NCI-H748 treated with DMSO at 0.1 percent for 48 hours (cell line): Measurements from ENCODE around the gene TCF21.

Experiments used
- DNase-seq: peaks from one replicate; lab custom pipeline; 2025; lab: John Stamatoyannopoulos, UW

TCF21 gene

DNA sequence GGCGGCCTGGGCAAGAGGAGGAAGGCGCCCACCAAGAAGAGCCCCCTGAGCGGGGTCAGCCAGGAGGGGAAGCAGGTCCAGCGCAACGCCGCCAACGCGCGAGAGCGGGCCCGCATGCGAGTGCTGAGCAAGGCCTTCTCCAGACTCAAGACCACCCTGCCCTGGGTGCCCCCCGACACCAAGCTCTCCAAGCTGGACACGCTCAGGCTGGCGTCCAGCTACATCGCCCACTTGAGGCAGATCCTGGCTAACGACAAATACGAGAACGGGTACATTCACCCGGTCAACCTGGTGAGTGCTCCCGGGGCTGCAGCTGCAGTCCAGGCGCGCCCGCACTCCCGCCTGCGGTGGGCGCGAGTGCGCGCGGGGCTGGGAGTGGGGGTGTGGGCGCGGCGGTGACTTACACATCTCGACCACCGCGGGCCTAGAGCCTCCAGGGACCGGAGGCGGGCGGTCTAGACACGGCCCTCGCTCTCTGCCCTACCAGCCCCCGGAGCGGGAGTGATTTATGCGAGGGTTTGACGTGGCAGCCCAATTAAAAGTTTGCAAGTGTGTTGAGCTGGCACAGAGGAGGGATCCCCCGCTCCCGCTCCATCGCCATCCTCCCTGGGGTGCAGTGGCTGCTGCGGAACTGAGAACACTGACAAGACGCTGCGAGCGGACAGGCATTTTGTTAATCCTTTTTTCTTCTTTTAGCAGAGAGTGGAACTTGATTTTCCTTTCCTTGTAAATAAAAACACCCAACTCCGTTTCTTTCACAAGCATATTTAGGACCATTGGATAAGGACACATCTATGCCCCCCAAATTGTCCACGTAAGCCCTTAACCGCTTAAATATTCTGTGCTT is 867 bp downstream of the TCF21 start:
- DNase-seq: no peak

DNA sequence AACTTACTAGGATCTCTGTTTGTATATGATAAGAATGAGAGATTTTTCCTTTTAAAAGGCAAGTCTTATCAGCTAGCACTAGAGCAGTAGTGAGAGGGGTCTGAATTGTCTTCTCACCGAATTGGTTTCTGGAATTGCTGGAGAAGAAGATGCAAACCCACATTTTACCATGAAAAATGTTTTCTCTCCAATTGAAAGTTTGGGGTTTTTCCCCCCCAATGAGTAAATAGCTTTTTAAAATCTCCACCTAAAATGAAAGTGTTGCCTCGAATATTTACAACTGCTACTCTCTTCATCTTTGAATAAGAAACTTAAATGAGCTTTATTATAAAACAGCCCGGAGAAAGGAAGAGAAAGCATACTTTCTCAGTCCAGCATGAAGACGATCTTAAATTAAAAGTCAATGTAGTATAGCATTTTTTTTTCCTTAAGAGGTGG is 1.8 kb downstream of the TCF21 start:
- no peak for DNase-seq

DNA sequence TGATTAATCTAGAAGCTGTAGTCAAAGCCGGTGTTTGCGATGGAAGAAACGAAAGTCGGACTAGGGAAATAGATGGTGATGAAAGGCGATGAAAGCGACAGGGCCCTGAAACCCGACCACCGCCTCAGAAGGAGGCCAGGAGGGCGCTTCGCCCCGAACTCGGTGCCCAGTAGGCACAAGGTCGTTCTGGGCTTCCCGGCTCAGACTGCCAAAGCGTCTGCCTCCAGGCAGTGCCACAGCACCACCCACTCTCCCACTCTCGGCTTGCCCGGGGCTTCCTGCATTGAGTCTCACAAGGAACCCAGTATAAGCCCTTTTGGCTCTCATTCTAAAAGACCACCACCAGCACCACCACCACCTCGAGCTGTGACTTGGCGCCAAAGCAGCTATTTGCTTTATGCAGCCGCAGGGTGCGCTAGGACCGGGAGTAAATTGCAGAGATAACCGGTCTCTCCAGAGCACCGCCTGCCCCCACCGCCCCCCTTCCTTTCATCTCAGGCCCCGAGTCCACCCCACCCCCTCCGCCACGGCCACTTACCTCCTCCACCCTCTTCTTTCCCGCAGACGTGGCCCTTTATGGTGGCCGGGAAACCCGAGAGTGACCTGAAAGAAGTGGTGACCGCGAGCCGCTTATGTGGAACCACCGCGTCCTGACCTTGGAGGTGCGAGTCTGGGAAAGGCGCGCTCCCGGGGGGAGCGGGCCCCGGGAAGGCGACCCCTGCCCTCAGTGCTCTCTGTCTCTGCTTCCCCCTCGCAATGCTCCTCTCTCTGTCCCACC is 2.4 kb downstream of the TCF21 start:
- peak; percentile 46 for DNase-seq

DNA sequence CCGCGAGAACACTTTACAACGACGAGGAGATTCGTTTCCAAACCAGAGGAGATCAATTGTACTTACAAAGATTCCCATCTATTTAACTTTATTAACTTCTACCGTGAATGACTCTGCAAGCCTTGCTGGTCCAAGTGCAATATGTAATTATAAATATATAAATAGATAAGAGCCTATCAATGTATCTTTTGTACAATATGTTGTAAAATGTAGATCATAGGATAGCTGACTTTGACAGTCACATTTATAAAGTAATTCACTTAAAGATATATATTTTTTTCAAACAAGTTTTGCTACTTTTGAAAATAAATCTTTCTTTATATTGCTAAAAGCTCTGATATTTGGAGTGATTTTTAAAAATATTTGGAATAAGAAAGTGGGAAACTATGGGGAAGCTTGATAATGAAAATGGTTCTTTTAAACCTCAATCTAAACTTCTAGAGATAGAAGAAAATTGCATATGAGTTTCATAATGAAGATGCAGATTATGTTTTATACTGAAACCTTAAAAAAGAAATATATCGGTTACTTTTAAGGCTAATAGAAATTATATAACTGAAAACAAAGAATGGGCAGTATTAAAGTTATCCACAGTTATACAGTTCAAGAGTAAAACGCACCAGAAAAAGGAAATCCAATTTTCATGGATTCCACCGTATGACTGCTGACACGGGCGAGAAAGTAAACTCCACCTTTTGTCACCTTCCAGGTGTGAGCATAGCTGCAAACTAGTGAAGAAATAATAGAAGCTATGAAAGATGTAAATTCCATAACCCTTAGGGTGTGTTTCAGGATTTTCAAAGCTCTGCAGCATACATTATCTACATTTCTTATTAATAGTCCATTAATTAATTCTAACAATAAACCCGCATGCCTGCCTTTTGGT is 3.3 kb downstream of the TCF21 start:
- DNase-seq: no peak

DNA sequence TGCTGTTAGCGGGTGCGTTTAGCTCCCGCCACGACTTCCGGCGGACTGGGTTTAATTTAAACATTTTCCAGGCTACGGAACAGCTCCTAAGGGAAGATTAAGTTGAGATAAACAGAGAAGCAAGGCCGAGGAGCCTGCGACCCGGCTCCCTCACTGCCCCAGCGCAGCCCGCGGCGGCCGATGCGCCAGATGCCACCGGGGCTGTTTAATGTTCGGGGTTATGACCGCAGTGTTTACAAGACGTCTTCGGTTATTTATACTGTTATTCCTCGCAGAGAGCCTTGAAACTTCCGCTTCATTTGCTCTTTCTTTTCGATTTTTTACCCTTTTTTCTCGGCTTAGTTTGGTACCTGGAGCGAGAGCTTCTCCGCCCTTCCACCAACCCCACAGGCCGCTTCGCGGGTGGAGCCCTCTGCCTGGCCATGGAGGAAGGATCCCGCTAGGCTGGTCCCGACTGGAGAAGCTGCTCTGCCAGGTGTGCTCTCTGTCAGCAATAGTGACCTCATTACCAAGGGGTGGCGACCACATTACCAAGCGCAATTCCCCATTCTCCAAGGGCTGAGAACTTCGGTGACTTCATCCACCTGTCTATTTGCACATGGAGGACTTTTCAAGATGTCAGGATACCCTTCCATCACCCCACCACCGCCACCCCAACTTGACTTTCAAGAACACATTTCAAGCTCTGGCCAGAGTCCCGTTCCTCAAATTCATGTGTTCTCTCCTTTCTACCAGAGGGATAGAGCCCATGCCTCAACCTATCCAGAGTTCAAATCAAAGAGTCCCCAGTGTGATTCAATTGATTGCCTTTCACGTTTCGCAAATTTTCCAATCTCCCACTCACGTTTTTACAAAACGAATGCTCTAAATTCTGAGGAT is 4.1 kb downstream of the TCF21 start:
- DNase-seq: no peak

DNA sequence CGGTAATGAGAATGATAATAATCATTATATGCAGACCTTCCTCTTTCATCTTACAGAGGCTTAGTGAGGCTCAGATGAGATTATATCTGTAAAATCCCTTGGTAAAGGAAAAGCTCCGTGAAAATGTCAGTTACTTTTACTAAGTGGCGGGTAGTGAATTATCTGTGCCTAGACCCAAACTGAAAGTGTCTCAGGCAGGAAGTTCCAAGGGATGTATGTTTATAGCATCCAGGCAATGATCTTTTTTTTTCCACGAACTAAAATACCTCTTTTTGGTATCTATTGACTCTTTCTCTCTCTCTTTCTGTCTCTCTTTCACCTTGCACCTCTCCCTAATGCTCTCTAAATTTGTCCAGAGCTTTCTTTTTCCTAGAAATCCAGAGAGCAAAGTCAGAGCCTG is 5.0 kb downstream of the TCF21 start:
- DNase-seq: no peak

DNA sequence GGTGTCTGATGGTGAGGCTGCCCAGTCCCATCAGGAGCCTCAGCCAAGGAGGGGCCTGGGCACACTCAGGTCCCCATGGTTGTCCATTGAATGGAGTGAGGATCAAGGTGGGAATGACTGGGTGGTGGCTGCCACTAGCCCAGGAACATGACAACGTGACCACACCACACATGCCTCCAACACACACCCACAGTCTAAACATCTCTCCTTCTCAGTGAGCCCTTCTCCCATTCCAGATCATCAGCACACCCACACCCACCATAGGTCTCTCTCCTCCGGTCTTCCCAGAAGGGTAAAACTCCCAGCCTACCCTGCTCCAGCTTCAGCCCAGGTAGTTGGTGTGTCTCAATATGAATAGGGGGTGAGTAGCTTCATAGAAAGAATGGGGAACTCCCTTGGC is 5.5 kb downstream of the TCF21 start:
- DNase-seq: no peak

DNA sequence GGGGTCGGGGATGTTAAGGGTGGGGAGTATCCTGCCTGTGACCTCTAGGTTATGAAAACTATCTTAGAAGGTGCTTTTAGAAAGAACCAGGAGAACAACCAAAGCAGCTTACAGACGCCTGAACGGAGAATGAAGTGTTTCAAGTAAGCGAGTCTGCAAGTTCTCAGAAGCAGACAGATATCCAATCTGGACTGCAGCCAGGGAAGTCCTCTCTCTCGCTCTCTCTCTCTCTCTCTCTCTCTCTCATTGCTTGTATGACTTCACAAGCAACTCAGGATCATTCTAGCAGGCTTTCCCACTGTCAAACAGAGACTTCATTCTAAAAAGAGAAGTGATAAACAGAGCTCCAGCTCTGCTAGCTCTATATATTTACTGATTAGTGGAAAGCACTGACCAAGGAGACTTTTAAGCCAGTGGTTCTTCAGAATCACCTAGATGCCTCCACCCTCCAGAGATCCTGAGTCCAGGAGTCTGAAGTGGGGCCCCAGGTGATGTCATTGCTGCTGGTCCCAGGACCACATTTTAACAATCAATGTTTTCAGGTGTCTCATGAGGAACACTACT is 6.0 kb downstream of the TCF21 start:
- DNase-seq: no peak

DNA sequence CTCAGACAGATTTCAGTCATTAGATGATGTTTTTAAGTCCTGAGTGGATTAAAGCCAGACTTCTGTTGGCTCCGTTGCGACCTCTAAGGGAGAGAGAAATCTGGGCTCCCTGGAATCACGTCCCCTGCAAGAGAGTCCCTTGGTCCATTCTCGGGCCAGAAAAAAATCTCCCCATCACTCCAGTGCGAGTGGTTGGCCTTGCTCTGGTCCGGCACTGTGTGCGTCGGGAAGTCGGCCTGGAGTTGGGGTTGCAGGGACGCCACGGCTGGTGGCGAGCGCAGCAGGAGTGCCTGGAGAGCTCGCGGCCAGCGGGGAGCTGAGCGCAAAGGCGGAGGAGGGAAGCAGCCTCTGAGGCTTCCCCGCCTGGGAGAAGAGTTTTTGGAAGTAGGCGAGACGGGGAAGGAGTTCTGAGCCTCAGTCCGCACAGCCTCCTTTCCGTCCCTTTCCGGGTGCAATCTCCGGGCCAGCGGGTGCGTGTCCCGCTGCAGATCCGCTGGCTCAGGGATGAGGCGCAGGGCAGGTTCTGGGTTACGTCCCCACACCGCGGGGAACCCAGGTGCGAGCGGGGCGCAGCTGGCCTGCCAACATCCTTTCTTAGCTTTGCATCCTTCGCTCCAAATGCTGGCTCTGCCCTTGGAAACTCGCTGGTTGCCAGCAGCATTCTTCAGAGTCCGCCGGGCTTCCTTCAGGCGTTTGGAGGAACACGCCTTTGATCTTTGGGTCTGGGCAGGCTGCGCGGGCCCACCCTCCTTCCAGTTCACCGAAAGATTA is 6.8 kb downstream of the TCF21 start:
- no peak for DNase-seq

DNA sequence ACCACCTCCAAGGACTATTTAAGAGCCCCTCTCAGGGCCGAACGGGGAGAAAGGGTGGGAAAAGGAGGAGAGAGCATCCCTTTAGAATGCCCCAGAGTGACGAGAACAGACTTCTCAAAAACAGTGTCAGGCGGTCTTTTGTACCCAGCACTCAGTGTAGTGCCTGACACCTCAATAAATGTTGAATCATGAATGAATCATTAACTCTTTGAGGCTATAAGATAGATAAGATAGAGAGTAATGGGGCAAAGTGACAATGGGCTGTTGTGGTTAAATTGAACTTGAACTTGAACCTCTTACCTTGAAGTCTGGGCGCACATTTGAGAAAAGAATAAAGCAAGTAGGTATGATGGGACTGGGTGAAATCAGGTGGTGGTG is 7.4 kb downstream of the TCF21 start:
- DNase-seq: no peak

DNA sequence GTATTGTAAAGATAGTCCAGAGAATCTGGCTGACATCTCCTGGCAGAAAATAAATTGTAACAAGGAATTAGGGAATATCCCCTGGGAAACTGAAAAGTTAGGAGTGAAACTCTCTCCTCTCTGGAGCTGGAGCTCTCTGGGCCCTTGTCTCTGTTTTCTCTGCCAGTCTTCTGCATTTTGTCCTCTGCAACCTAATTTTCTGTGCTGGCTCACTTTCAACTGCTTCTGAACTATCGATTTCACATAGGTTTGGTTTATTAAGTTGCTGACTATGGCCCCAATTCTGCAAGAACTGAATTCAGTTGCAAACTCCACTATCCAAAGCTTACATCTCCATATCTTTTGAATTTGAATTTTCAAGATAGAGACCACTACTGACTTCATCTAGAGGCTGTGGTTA is 9.3 kb downstream of the TCF21 start:
- no peak for DNase-seq

DNA sequence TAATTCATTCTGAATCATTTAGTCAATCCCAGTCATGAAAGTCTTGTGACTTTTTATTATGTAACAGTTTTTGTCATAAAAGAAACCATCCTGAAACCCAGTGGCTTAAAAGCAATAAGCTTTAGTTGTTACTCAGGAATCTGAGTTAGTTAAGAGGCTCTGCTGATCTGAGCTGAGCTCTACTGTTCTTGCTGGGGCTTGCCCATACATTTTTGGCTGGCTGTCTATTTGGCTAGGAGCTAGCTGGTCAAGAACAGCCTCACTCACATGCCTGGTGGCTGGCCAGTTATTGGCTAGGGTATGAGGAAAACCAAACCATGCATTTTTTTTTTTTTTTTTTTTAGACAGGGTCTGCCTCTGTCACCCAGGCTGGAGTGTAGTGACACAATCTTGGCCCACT is 10.6 kb downstream of the TCF21 start:
- no peak for DNase-seq

DNA sequence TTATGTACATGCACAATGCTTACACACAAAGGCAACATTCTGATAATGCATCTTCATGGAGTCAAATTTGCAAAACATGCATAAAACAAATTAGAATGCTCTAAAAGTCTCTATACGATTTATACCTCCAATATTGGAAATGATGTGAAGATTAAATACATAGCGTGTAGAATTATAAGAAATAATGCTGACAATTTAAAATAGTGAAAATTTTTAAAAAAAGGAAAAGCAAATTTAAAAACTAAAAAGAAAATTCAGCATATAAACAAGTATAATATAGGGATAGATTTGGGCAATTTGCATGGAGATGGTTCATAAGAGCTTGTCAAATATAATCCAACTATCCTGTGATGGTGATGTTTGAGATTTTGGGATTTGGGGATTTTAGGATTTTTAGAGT is 14.9 kb downstream of the TCF21 start:
- DNase-seq: no peak

DNA sequence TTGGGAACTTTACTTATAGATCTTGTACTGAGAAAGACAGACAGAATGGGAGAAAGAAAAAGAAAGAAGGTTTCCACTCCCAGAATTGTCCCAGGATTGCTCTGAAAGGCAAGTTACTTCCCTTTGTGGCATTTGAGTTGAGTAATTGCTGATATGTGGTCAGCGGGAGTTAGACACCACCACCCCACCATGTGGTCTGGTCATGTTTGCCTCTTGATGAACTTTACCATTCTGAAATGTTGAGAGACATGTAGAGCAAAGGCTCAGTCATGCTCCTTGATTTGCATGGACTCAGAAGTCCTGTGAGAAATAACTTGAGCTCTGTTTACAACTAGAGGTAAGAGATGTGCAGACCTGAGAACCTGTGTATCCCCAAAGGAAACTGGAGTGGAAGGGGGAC is 17.1 kb downstream of the TCF21 start:
- no peak for DNase-seq

DNA sequence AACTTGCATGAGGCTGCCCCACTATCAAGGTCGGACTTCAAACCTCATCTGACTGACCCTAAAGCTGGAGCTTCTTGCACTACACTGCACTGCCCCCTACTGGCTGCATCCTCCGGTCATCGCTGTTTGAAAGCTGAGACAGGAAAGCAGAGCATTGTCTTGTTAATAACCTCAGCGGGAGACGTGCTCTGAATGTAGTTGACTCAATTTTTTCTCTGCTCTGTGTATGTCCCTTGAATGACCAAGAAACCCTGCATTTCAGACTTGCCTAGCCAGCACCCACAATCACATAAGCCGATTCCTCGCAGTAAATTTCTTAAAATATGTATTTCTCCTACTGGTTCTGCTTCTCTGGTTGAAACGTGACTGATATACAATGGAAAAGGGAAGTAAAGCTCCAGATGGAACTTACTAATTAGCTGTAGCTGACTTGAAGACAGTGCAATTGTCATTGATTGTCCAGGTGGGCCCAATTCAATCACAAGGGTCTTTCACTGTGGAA is 27.8 kb downstream of the TCF21 start:
- peak; percentile 95 for DNase-seq

DNA sequence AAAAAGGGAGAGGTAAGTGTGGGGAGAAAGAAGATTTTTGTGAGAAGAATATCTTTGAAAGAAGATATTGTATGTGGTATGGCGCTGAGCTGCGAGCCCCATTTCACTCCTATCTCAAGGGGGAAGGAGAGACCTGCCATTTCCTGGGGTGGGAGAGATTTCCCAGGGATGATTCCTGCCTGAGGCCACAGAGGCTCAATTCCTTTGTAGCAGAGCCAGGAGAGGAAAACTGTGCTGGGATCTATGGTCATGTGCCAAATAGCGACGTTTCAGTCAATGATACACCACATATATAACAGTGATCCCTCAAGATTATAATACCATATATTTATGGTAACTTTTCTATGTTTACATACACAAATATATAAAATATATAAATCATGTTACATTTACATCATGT is 28.9 kb downstream of the TCF21 start:
- no peak for DNase-seq

DNA sequence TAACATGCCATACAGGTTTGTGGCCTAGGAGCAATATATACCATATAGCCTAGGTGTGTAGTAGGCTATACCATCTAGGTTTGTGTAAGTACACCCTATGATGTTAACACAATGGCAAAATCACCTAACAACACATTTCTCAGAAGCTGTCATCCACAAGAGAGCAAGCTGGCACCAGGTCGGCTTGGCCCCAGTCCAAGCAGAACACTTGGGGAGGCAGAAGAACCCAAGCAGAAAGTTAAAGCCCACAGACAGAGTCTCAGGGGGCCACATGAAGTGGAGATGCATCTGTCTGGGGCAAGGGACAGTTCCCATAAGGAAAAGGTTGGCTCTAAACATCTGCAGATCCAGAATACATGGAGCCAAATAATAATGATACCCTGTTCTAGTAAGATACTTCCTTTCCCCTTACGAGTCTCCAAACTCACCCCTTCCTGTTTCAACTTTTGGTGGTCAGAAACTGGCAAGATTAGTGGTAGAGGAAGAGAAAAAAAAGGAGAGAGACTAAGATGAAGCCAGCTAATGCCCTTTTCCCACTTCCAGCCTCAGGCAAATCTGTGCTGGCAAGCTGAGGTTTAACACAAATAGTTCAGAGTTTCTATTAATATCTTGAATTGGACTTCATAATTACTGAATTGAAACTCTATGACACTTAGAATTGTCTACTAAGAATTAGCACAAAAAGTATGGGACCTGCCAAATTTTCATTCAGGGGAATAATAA is 29.5 kb downstream of the TCF21 start:
- no peak for DNase-seq

DNA sequence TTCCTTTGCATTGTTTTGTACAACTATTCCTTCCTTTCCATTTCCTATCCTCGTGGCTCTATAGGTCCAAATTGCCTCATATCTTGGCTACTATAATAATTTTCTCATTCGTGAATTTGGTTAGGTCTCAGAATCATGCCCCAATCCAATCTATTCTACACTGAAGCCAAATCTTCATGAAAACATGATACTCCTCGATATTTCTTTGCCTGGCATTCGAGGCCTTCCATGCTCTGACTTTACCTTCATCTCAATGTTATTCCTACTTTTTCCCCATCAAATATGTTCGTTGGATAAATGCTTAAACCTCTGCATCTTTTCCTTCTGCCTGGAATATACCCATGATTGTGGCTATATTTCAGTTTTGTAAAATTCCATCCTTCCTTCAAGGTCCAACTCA is 30.4 kb downstream of the TCF21 start:
- no peak for DNase-seq

DNA sequence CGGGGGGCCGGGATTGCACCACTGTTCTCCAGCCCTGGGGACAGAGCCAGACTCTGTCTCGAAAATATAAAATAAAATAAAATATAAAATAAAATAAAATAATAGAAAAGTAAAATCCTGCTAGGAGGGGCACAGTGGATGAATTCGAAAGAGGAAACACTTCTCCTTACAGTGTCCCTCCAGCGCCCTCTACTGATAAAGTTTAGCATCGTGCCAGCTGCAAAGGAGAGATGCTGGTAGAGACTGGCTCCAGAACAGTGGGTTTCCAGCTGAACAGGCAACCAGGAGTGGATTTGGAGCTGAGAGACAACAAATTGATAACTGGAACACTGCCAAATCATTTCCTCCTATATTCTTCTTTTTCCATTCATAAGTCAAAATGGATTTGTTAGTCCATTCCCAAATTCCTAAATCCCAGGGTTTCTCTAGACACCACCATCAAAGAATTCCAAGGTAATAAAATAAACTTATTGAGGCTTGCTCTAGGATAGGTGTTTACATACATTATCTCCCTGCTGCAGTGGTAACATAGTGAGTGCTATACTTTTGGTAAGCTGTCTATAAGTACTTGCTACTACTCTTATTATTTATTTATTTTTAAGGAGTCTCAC is 32.4 kb downstream of the TCF21 start:
- peak; percentile 67 for DNase-seq
